HG03064 (cell line): ENCODE results near the gene INO80D.
A peak's percentile ranks its signal among the peaks of the same experiment; 100 is the strongest.
"Not testable (repeated sequence)": the region's sequence is repeated elsewhere in the genome, so short reads cannot be mapped to it uniquely, and the experiment has no call there.

Experiments
- ATAC-seq: cut with Tn5 transposase; IDR thresholded peaks from one replicate; pipeline ENCODE4 v1.9.1; 2021; ENCODE audit warnings: low read depth; ENCODE audit not compliant: unreplicated experiment

The INO80D gene

DNA sequence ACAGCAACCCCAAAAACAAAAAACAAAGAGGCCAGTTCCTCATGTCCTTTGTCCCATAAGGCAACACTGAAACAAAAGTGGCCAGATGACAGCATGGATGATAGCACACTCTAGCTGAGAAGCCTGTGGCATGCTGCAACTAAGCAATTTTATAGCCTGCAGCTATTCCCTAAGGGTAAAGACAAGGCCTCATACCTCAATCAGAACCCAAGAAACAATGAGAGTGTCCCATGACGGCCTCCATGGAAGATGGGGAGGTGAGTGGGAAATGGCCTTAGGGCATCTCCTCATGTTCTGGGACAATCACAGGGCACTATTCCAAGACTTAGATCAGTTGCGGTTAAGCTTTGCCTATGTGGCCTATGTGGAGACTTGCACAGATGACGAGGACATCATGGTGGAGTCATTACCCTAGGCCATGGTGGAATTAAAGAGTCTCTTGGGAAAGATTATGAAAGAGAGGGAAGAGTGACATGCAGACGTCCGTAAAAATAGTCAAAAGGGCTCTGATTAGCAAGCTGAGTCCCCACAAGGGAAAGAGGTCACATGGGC lies 103.1 kb downstream of the INO80D start:
- ATAC-seq = no peak

DNA sequence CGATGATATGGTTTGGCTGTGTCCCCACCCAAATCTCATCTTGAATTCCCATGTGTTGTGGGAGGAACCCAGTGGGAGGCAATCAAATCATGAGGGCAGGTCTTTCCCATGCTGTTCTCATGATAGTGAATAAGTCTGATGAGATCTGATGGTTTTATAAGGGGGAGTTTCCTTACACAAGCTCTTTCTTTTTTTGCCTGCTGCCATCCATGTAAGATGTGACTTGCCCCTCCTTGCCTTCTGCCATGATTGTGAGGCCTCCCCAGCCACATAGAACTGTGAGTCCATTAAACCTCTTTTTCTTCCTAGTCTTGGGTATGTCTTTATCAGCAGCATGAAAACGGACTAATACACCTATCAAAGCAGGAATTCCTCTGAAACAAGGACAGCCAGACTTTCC lies 107.2 kb downstream of the INO80D start:
- not testable (repeated sequence) for ATAC-seq

DNA sequence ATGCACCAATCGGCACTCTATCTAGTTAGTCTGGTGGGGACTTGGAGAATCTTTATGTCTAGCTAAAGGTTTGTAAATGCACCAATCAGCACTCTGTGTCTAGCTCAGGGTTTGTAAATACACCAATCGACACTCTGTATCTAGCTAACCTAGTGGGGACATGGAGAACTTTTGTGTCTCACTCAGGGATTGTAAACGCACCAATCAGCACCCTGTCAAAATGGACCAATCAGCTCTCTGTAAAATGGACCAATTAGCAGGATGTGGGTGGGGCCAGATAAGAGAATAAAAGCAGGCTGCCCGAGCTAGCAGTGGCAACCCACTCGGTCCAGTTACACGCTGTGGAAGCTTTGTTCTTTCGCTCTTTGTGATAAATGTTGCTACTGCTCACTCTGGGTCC lies 108.3 kb downstream of the INO80D start:
- not testable (repeated sequence) for ATAC-seq

DNA sequence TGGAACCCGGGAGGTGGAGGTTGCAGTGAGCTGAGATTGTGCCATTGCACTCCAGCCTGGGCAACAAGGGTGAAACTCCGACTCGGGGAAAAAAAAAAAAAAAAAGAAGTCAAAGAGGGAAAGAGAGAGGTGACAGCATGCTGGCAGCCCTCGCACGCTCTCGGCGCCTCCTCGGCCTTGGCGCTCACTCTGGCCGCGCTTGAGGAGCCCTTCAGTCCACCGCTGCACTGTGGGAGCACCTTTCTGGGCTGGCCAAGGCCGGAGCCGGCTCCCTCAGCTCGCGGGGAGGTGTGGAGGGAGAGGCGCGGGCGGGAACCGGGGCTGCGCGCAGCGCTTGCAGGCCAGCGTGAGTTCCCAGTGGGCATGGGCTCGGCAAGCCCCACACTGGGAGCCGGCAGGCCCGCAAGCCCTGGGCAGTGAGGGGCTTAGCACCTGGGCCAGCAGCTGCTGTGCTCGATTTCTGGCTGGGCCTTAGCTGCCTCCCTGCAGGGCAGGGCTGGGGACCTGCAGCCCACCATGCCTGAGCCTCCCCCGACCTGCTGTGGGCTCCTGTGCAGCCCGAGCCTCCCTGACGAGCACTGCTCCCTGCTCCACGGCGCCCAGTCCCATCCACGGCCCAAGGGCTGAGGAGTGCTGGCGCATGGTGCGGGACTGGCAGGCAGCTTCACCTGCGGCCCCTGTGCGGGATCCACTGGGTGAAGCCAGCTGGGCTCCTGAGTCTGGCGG lies 108.9 kb downstream of the INO80D start:
- not testable (repeated sequence) for ATAC-seq

DNA sequence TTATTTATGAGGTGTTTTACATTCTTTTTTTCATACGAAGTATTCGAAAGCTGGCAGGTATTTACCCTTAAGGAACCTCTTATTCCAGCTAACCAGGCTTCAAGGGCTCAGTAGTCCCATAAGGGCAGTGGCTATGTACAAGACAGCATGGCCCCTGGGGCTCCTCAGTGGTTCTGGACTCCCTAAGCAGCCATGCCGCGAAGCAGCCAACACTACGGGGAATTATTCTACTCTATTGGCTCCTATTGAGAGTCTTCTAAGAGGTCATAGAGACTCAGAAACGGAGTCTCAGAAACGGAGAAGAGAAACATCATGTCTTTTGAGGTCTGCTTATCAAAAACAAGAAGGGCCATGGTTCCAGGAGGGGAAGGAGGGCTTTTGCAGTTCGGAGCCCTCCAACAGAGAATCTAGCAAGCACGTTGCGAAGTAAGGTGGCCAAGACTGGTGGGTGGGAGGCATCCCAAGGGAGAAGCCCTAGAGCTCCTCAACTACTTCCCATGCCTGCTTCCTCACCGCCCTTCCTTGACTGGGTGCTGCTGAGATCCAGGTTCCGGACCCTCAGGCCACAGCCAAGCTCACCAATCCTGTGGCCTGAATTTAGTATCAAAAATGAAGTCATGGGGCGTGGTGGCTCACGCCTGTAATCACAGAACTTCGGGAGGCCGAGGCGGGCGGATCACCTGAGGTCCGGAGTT lies 109.7 kb downstream of the INO80D start:
- ATAC-seq = no peak

DNA sequence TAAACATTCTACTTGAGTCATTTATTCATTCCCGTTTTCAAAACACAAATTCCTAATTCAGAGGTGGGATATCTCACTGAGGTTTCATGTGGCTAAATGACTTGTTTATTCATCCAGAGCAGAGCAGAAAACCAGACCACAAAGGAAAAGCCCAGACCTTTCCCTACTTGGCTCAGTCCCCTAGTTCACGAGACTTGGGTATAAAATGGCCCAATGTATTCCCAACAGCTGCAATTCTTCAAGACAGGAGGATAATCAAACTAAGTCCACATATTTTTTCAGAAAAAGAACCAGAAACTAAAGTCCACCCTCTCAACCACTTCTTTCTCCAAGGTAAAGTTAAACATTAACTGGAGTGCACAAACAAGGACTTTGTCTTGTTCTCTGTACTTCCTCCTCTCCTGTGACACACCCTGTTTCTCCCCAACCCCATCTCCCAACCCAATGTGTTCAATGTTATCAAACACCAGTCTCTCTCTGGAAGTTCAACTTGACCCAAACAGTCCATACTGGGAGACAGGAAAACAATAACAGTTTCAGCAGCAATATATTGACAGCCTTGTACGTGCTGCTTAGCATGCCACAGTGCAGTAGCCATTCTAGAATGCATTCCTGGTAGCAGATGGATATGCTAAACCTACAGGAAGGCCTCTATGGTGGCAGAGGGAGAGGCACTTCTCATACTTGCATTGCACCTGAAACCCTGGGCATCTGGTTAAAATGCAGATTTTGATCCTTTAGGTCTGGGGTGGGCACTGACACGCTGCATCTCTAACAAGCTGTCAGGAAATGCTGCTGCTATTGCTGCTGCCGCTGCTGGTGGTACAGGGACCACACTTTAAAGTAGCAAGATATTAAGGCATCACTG lies 110.7 kb downstream of the INO80D start:
- ATAC-seq = peak; percentile 67

DNA sequence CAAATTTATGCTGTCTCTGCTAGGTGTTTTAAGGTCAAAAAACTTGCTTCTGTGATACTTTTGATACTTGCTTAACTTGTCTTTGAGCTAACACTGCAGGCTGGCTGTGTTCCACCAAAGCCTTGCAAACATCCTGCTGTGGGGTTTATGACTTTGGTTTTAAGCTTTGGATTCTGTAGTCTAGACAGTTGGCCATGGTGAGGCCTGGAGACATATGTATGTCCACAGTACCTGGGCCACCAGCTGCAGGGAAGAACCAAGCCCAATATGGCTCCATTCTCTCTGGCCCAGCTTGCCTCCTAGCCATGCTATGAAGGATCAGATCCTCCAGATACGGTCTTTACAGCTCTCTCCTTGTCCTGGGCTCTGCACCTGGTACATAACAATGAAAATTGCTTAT lies 113.9 kb downstream of the INO80D start:
- no peak for ATAC-seq

DNA sequence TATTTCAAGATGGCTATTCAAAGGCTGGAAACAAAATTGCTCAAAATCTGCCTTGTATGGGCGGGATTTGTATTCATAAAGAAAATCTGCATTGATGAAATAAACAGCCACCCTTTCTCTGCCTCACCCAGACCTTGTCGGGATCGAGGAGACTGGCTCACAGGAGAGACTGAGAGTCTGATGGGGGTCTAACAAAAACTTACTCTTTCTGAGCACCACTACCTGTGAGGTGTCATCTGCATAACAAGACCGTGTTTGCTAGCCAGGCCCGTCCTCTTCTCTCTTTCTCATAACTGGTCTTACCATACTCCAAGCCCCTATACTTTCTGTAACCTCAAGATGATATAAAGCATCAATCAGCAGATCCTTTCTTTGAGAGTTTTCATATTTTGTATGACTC lies 115.6 kb downstream of the INO80D start:
- no peak for ATAC-seq

DNA sequence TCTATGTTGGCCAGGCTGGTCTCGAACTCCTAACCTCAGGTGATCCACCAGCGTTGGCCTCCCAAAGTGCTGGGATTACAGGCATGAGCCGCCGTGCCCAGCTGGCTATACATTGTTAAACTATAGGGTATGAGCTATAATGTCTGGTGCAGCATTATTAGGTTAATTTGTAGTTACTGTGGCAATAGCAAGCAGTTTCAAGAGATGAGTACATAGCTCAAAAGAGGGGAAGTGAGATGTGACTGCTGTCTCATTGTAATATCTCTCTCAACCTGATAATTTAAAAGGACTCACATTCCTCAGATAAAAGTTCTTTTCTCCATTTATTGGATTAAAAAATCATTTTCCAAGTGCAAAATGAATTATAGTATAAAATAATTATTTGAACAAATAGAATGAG lies 116.4 kb downstream of the INO80D start:
- ATAC-seq = no peak

DNA sequence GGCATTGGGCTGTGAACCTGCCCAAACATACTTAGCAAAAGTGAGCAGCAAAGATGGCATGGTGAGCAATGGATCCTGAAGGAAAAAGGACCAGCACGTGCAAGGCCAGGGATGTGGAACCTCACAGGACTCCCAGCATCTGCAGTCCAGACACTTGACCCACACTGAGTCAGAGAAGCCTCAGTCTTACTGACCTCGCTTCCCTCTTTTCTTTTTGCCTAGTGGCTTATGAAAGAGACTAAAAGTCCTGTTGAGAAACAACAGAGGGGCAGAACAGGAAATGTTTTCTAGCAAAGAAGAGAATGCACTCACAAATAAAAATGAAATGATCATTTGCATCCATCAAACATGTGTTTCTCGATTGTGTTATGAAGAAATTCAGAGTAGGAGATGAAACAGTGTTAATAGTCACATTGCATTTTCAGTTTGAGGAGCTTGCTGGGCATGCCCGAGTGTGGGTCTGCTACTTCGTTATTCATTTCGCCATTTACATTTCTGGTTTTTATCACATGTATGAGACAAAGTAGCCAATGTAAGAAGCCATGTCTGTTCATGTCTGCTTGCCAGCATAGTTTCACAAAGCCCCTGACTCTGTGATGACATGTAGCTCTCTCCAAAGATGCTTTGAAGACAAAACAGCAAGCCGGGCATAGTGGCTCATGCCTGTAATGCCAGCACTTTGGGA lies 118.4 kb downstream of the INO80D start:
- no peak for ATAC-seq

DNA sequence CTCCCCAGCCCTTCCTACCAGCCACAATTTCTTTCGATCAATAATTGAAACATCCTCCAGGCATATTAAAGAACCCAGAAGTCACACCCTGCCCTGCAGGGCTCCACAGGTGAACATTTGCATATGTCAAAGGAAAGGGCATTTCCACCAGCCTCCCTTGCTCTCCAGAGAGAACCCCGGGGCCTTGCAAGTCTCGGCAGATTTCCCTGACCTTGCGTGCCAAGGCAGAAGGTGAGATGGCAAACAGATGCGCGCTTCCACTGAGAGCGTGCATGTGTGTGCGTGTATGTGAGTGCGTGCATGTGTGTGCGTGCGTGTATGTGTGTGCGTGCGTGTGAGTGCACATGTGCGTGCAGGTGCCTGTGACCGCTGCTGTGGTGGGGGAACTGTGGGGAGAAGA lies 120.3 kb downstream of the INO80D start:
- ATAC-seq = no peak

DNA sequence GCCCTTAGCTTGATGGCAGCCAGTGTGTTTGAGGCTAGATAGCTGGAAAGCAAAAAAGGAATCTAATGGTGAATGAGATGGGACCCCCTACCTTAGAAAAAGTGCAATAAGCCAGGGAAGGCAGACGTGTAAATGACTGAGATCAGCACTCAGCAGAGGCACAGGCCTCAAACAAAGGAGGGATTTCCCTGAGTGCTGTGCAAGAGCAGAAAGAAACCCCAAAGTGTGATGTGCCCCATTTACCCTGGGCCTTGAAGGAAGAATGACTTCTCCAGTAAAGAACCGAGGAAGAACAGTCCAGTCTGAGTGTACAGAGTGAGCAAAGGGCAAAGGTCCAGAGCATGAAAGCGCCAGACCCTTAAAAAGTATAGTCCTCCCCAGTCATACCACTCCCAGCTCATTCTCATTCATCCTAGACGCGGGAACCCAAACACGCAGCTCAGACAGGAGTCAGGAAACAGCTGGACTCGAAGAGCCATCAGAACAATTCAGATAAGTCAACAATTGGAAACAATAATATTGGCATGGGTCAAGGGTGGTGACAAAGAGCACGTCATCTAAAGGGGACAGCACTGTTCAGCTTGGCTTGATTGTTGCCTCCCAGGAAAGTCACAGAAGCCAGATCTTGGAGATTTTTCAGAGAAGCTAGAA lies 121.7 kb downstream of the INO80D start:
- ATAC-seq = no peak

DNA sequence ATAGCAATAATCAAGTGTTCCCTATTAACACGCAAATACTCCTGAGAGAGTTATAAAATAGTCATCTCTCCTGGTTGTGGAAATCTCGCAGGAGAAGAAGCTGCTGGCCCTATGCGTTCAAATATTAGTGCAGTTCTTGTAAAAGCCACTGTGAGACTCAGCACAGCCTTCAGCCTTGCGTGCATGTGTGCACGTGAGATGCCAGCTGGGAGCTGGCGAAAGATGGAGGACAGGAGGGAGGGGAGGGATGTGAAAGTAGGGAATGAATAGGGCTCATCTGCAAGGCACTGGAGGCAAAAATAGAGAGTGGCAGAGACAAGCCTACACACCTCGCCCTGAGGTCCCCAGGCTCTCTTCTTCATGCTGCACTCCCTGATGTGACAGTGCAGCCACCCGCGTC lies 126.5 kb downstream of the INO80D start:
- no peak for ATAC-seq

DNA sequence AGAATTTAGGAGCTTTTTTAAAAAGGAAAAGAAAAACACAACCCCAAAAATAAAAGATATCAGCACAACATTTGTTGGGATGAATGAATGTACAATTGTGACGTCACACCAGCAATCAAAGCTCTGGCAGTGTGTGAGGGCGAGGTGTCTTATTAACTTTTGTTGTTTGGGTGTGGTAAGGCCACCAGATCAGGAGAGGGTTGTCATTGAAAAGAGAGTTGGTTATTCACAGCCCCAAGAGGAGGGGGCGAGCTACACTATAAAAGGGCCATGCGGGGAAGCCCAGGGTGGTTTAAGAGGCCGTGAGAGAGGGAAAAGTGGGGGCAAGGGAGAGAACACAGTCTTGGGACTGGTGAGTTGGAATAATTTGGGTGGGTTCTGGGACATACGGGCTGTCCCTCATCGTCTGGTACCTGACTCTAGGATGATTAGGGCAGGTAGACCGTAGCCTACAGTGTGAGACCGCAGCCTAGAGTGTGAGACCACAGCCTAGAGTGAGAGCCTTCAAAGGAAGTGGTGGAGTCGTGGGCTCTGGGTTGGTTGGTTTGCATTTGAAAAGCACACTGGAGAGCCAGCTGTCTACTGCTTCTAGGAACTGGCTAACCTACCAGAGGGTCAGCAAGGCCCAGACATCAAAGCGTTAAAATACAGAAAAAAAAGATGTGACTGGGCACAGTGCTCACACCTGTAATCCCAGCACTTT lies 128.4 kb downstream of the INO80D start:
- ATAC-seq = no peak

DNA sequence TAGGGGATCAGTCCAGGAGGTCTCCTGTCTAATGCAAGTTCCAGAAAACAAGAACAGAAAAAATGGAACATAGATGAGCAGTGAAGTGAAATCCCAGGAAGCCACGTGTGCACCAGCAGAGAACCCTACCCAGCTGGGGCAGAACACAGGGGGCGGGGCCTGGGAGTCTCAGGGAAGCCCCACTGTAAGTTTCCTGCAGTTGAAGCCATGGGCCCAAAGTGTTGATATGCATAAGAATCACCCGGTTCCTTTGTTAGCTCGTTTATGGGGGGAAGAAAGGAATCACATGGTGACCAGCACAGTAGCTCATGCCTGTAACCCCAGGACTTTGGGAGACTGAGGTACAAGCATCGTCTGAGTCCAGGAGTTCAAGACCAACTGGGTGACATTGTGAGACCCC lies 131.3 kb downstream of the INO80D start:
- ATAC-seq = no peak

DNA sequence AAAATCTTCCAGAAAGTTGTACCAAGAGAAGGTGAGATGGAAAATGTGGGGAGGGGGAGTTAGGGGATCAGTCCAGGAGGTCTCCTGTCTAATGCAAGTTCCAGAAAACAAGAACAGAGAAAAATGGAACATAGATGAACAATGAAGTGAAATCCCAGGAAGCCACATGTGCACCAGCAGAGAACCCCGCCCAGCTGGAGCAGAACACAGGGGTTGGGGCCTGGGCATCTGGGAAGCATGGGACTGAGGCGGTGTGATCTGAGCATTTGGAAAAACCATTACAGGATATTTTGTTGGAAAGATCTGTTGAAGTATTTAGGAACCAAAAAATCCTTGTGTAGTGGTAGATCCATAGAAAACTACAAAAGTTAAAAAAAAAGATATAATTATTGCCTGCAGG lies 133.7 kb downstream of the INO80D start:
- no peak for ATAC-seq

DNA sequence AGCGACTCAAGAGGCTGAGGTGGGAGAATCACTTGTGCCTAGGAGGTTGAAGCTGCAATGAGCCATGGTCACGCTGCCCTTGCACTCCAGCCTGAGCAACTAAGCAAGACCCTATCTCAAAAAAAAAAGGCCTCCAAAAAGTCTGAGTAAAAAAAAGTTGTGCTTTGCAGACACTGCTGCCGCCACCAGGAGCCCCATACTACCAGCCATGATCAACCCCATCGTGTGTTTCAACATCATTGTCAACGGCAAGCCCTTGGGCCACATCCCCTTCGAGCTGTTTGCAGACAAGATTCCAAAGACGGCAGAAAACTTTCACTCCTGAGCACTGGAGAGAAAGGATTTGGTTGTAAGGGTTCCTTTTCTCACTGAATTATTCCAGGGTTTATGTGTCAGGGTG lies 137.1 kb downstream of the INO80D start:
- no peak for ATAC-seq

DNA sequence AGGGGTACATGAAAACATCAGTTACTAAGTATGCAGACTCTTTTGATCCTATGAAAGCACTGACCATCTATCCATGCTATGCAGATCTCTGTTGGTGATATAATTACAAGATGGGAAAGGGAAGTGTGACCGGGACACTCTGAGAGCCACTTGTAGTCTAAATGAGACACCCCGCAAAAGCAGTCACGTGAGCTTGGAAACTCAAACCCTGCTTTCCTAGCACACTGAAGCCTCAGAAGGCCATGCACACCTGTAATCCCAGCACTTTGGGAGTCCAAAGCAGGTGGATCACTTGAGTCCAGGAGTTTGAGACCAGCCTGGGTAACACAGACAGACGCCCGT lies 137.5 kb downstream of the INO80D start:
- ATAC-seq = no peak

DNA sequence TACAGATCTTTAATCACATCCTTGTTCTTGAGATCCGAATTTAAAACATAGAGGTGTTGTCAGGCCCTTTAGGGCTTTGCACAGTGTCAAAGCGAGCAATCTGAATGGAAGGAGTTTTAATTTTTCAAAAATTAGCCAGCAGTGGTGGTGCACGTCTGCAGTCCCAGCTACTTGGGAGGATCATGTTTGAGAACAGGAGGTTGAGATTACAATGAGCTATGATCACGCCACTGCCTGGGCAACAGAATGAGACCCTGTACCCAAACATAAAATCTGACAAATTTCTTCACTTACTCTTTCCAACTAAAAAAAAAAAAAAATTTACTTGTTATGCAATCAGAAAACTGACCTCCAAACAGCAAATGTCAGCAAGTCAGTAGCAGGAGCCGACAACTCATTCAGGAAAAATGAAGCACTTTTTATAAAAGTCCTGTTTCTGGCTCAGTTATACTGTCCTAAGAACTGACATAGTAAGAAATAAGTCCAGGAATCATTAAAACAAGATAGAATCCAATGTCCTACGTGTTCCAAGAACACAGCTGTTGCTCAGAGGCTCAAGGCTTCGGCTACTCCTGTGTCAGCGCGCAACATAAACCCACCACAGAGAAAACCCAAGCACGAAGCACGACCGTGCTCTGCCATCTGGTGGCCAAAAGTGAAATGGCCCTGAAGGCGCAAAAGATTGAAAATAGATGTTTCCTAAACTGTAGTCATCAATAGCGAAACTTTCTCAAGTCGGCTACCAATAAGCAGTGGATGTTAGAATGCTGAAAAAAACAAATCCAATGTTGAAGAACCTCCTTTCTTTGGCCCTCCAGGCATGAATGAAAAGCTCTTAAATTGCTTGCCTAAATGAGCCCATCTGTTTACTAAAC lies 138.1 kb downstream of the INO80D start:
- ATAC-seq = peak; percentile 83
